NCI-H1436 treated with DMSO at 0.1 percent for 48 hours (cell line): Measurements from ENCODE around the gene TMEM181.
A peak's percentile ranks its signal among the peaks of the same experiment; 100 is the strongest.
"Not testable (repeated sequence)": the region's sequence is repeated elsewhere in the genome, so short reads cannot be mapped to it uniquely, and the experiment has no call there.

ENCODE experiments used
- DNase-seq: peaks from one replicate; lab custom pipeline; 2025; lab: John Stamatoyannopoulos, UW

The TMEM181 gene

GRCh38 chr6:158559895-158560835 lies at the start of gene TMEM181:
Gene TMEM181 (plus strand): TSS chr6:158560091. CDS start chr6:158560225, 134 bp downstream.
- peak; percentile 9 for DNase-seq

GRCh38 chr6:158512809-158513208 lies 47.1 kb upstream of the TMEM181 start:
- no peak for DNase-seq

GRCh38 chr6:158514176-158514575 lies 45.7 kb upstream of the TMEM181 start:
- DNase-seq, result no peak

GRCh38 chr6:158514991-158515390 lies 44.9 kb upstream of the TMEM181 start:
- no peak for DNase-seq

GRCh38 chr6:158516098-158516497 lies 43.8 kb upstream of the TMEM181 start:
- no peak for DNase-seq

GRCh38 chr6:158517038-158517437 lies 42.9 kb upstream of the TMEM181 start:
- no peak for DNase-seq

GRCh38 chr6:158517581-158517980 lies 42.3 kb upstream of the TMEM181 start:
- no peak for DNase-seq

GRCh38 chr6:158518191-158519127 lies 41.4 kb upstream of the TMEM181 start:
- DNase-seq, result peak; percentile 72

GRCh38 chr6:158519300-158519699 lies 40.6 kb upstream of the TMEM181 start:
- no peak for DNase-seq

GRCh38 chr6:158519761-158520160 lies 40.1 kb upstream of the TMEM181 start:
- DNase-seq, result no peak

- DNase-seq, result not testable (repeated sequence)
Observed at GRCh38 chr6:158520975-158521374, 38.9 kb upstream of the TMEM181 start.

- DNase-seq, result no peak
Observed at GRCh38 chr6:158521759-158522158, 38.1 kb upstream of the TMEM181 start.

- DNase-seq, result no peak
Observed at GRCh38 chr6:158522616-158523015, 37.3 kb upstream of the TMEM181 start.

- DNase-seq, result no peak
Observed at GRCh38 chr6:158524311-158524710, 35.6 kb upstream of the TMEM181 start.

GRCh38 chr6:158527858-158528257 lies 32.0 kb upstream of the TMEM181 start:
- DNase-seq, result not testable (repeated sequence)

GRCh38 chr6:158528826-158529225 lies 31.1 kb upstream of the TMEM181 start:
- no peak for DNase-seq

- DNase-seq, result no peak
Observed at GRCh38 chr6:158529629-158530028, 30.3 kb upstream of the TMEM181 start.

- DNase-seq, result no peak
Observed at GRCh38 chr6:158531566-158531965, 28.3 kb upstream of the TMEM181 start.

GRCh38 chr6:158531970-158532369 lies 27.9 kb upstream of the TMEM181 start:
- no peak for DNase-seq

GRCh38 chr6:158536084-158536890 lies 23.6 kb upstream of the TMEM181 start:
- DNase-seq, result no peak

- no peak for DNase-seq
Observed at GRCh38 chr6:158536891-158537798, 22.7 kb upstream of the TMEM181 start.
